Activated naive CD8-positive, alpha-beta T cell treated with anti-CD3 and anti-CD28 coated beads for 36 hours (primary cell): ENCODE measurements around the gene ANKRD33B. TPM values are rescaled to one million over a fixed set of nuclear protein-coding genes. Genes with fewer than 3 reads are reported as not detected.
"Not testable (repeated sequence)": the region's sequence is repeated elsewhere in the genome, so short reads cannot be mapped to it uniquely, and the experiment has no call there.

Source experiments
- DNase-seq: peaks from one replicate; pipeline ENCODE4 v3.0.0; 2021
- H3K27ac Mint-ChIP-seq: one replicate; pipeline ENCODE4 v1.8.0; 2022; ENCODE audit warnings: mild to moderate bottlenecking, moderate library complexity, mixed read lengths
- H3K27me3 Mint-ChIP-seq: one replicate; pipeline ENCODE4 v1.8.0; 2022; ENCODE audit warnings: mild to moderate bottlenecking, mixed read lengths
- H3K36me3 Mint-ChIP-seq: one replicate; pipeline ENCODE4 v1.8.0; 2021; ENCODE audit warnings: mild to moderate bottlenecking, mixed read lengths
- H3K4me1 Mint-ChIP-seq: one replicate; pipeline ENCODE4 v1.8.0; 2021; ENCODE audit warnings: mixed read lengths
- H3K4me3 Mint-ChIP-seq: one replicate; pipeline ENCODE4 v1.8.0; 2022; ENCODE audit warnings: mild to moderate bottlenecking, moderate library complexity, mixed read lengths
- H3K9me3 Mint-ChIP-seq: one replicate; pipeline ENCODE4 v1.8.0; 2022; ENCODE audit warnings: mixed read lengths
- total RNA-seq, 2 experiments: library from RNA; stranded (reverse); gene quantifications; one replicate each; pipeline ENCODE4 v1.2.3, GENCODE V29; 2021

Gene ANKRD33B
- total RNA-seq, 2 experiments from 2014 or later, result 9.8 to 10.2 TPM

DNA sequence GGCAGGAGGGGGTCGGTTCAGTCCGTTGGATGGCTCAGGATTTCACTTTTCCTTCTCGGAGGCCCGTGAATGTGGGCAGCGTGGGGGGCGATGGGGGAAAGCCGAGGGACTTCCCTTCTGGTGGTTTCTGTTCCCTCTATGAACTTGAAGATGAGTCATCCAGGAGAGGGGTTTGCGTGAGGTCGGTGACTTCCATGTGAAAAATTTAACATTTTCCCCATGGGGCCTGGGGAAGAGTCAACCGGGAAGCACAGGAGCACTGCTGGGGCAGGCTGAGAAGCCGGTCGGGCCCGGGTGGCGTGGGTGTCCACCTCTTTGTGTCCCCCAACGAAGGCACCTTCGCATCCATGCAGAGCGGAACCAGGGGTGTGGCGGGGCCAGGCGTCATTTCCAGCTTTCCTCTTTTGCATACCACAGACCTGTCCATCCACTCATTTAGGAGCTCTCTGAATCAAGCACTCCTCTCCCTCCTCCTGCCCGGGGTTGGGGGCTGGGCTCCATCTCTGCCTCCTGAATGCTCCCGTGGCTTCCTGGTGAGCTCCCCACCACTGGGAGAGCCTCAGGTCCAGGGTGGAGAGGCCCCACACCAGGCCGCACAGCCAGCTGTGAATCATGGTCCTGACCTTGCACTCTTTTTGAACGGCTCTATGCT, 68.4 kb downstream of the ANKRD33B start:
- Mint-ChIP-seq H3K4me3 (peak overlapping the region; percentile 19), H3K36me3 (peaks cover 22% of the 10 kb centered on the region), H3K9me3 (peaks cover 9% of the 10 kb centered on the region), H3K27me3 (peaks cover 11% of the 10 kb centered on the region), H3K27ac (peak overlapping the region; percentile 89), H3K4me1 (peaks cover 78% of the 10 kb centered on the region)
- peak; percentile 60 for DNase-seq

- Mint-ChIP-seq H3K4me1 (peaks cover 69% of the 10 kb centered on the region), H3K9me3 (peaks cover 10% of the 10 kb centered on the region), H3K4me3 (peak overlapping the region; percentile 51), H3K27ac (peak overlapping the region; percentile 97), H3K36me3 (peaks cover 29% of the 10 kb centered on the region), H3K27me3 (peaks cover 11% of the 10 kb centered on the region)
- peak; percentile 56 for DNase-seq
Measured at GRCh38 chr5:10633271-10634049, 69.6 kb downstream of the ANKRD33B start.

DNA sequence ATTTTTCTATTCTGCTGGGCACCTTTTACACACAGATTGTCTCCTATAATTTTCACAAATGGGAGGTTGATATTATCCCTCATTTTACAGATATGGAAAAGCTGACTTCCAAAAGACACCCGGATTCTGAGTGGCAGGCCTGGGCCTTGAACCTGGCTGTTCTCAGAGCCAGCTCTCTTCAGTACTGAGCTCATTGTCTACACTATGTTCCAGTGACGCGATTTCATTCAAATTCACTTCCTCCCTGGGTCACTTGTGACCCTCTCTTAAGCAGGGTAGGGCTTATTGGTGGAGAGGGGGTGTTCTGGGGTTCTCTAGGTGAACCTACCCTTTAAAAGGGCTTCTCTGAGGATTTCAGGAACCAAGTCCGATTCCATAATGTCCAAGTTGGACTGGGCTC, 70.2 kb downstream of the ANKRD33B start:
- DNase-seq, result no peak
- H3K36me3 Mint-ChIP-seq, result peaks cover 32% of the 10 kb centered on the region
- peaks cover 14% of the 10 kb centered on the region for H3K9me3 Mint-ChIP-seq
- peak overlapping the region; percentile 51 for H3K4me3 Mint-ChIP-seq
- H3K27ac Mint-ChIP-seq, result peak overlapping the region; percentile 97
- H3K4me1 Mint-ChIP-seq, result peaks cover 69% of the 10 kb centered on the region
- peaks cover 8% of the 10 kb centered on the region for H3K27me3 Mint-ChIP-seq

DNA sequence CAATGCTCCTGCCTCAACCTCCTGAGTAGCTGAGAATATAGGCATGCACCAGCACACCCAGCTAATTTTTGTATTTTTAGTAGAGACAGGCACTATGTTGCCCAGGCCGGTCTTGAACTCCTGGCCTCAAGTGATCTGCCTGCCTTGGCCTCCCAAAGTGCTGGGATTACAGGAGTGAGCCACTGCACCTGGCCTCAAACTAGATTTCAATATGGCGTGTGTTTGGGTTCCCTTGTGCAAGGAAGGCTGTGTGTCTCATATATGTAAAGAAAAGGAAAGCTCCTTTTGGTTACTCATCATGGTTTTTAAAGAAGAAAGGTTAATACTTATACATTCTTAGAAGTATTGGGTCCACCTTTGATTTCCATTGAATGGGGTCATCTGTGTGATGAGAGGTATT, 70.7 kb downstream of the ANKRD33B start:
- no peak for DNase-seq

DNA sequence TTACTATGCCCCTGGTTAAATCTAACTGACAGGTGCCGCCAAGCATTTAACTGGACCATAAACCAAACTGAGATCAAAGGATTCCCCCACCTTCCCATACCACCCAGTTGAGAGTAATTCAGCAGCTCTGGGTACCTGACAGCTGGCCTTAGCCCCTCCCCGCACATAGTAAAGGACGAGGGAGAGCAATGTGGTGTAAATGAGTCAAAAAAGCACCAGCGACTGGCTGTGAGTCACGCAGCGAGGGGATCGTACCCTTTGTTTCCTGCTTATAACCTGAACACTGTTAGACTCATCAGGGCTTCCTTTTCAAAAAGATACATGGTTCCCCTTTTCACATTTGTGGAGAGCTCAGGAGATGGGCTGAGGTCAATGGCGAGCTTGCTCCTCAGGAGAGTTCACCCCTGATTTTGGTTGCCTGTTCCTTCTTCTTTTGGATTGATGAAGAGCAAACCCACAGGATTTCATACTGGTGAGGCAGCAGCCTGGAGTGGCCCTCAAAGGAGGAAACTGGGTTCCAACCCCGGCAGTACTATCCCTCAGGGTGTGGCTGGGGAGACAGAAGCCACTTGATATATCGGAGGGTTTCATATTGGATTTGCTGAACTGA, 71.5 kb downstream of the ANKRD33B start:
- Mint-ChIP-seq H3K9me3 (peaks cover 18% of the 10 kb centered on the region), H3K27ac (peak overlapping the region; percentile 97), H3K4me3 (peak overlapping the region; percentile 64), H3K4me1 (peaks cover 60% of the 10 kb centered on the region), H3K27me3 (no peaks in the 10 kb centered on the region), H3K36me3 (peaks cover 29% of the 10 kb centered on the region)
- peak; percentile 81 for DNase-seq

More for the DNA sequence above, 70.7 kb downstream of the ANKRD33B start:
- peaks cover 3% of the 10 kb centered on the region for H3K27me3 Mint-ChIP-seq
- H3K4me3 Mint-ChIP-seq, result no peak overlapping the region
- H3K9me3 Mint-ChIP-seq, result peaks cover 14% of the 10 kb centered on the region
- H3K4me1 Mint-ChIP-seq, result peaks cover 67% of the 10 kb centered on the region
- H3K27ac Mint-ChIP-seq, result peak overlapping the region; percentile 97
- peaks cover 31% of the 10 kb centered on the region for H3K36me3 Mint-ChIP-seq

DNA sequence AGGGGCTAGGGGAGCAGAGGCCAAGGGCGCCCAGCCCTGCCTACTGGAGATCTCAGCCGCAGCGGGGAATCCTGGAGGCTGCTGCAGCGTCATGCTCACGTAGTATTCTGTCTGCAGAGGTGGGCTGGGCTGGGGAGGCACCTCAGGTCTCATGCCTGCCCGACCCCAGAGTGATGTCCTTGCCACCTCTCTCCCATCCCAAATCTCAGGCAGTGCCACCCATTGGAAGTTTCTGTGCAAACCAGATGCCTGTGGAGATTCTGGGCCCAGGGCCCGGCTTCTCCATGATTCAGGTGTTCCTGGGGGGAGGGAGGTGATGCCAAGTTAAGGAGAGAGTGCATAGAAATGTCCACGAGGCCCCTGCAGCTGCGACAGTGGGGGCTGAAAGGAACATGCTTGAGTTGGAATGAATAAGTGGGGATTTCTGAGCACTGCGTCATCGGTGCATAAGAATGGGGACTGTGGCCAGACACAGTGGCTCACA, 72.0 kb downstream of the ANKRD33B start:
- Mint-ChIP-seq H3K27me3 (no peaks in the 10 kb centered on the region), H3K4me3 (peak overlapping the region; percentile 64), H3K27ac (peak overlapping the region; percentile 97), H3K9me3 (peaks cover 18% of the 10 kb centered on the region), H3K36me3 (peaks cover 32% of the 10 kb centered on the region), H3K4me1 (peaks cover 55% of the 10 kb centered on the region)
- no peak for DNase-seq

- peaks cover 34% of the 10 kb centered on the region for H3K36me3 Mint-ChIP-seq
- H3K9me3 Mint-ChIP-seq, result peaks cover 18% of the 10 kb centered on the region
- no peak for DNase-seq
- peaks cover 49% of the 10 kb centered on the region for H3K4me1 Mint-ChIP-seq
- no peaks in the 10 kb centered on the region for H3K27me3 Mint-ChIP-seq
- H3K4me3 Mint-ChIP-seq, result no peak overlapping the region
- peak overlapping the region; percentile 97 for H3K27ac Mint-ChIP-seq
Measured at GRCh38 chr5:10636363-10637142, 72.7 kb downstream of the ANKRD33B start.

DNA sequence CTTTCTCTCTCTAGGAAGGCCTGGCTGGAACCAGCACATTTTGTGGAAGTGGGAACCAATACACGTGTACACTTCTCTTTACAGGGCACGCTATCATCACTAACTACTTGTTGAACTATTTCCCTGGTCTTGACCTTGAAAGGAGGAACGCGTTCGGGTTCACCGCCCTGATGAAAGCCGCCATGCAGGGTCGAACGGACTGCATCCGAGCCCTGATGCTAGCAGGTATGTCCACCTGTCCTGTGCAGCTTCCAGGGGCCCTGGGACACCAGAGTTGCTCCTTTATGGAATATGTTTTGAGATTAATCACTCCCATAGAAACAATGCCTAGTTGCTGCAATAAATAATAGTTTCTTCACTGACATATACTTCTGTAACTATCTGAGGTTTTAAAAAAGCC, 74.1 kb downstream of the ANKRD33B start:
- DNase-seq, result no peak
- peaks cover 39% of the 10 kb centered on the region for H3K4me1 Mint-ChIP-seq
- H3K27ac Mint-ChIP-seq, result no peak overlapping the region
- H3K9me3 Mint-ChIP-seq, result peaks cover 11% of the 10 kb centered on the region
- H3K36me3 Mint-ChIP-seq, result peaks cover 32% of the 10 kb centered on the region
- no peak overlapping the region for H3K4me3 Mint-ChIP-seq
- H3K27me3 Mint-ChIP-seq, result peaks cover 3% of the 10 kb centered on the region

- Mint-ChIP-seq H3K4me1 (peaks cover 33% of the 10 kb centered on the region), H3K36me3 (peaks cover 27% of the 10 kb centered on the region)
- H3K9me3 Mint-ChIP-seq, DNase-seq, H3K27me3 Mint-ChIP-seq, H3K4me3 Mint-ChIP-seq, H3K27ac Mint-ChIP-seq: not testable (repeated sequence)
Measured at GRCh38 chr5:10638723-10639122, 74.9 kb downstream of the ANKRD33B start.

- H3K9me3 Mint-ChIP-seq, result peaks cover 9% of the 10 kb centered on the region
- no peak overlapping the region for H3K4me3 Mint-ChIP-seq
- DNase-seq, result no peak
- H3K27me3 Mint-ChIP-seq, result peaks cover 17% of the 10 kb centered on the region
- H3K36me3 Mint-ChIP-seq, result peaks cover 22% of the 10 kb centered on the region
- H3K27ac Mint-ChIP-seq, result no peak overlapping the region
- H3K4me1 Mint-ChIP-seq, result peaks cover 31% of the 10 kb centered on the region
Measured at GRCh38 chr5:10639846-10640368, 76.0 kb downstream of the ANKRD33B start.

- Mint-ChIP-seq H3K27ac (no peak overlapping the region), H3K9me3 (peaks cover 9% of the 10 kb centered on the region), H3K27me3 (peaks cover 26% of the 10 kb centered on the region), H3K4me3 (no peak overlapping the region), H3K36me3 (peaks cover 20% of the 10 kb centered on the region), H3K4me1 (peaks cover 17% of the 10 kb centered on the region)
- no peak for DNase-seq
Measured at GRCh38 chr5:10642367-10642766, 78.5 kb downstream of the ANKRD33B start.

GRCh38 chr5:10644192-10644591, 80.3 kb downstream of the ANKRD33B start:
- Mint-ChIP-seq H3K9me3 (peaks cover 4% of the 10 kb centered on the region), H3K4me1 (peaks cover 17% of the 10 kb centered on the region), H3K36me3 (peaks cover 10% of the 10 kb centered on the region), H3K27me3 (peaks cover 27% of the 10 kb centered on the region), H3K27ac (no peak overlapping the region), H3K4me3 (no peak overlapping the region)
- no peak for DNase-seq

- Mint-ChIP-seq H3K4me3 (no peak overlapping the region), H3K27me3 (peaks cover 27% of the 10 kb centered on the region), H3K9me3 (peaks cover 1% of the 10 kb centered on the region), H3K36me3 (peaks cover 7% of the 10 kb centered on the region), H3K4me1 (peaks cover 17% of the 10 kb centered on the region), H3K27ac (peak overlapping the region; percentile 29)
- no peak for DNase-seq
Measured at GRCh38 chr5:10645146-10645545, 81.3 kb downstream of the ANKRD33B start.

GRCh38 chr5:10645671-10646070, 81.8 kb downstream of the ANKRD33B start:
- Mint-ChIP-seq H3K27ac (peak overlapping the region; percentile 29), H3K9me3 (no peaks in the 10 kb centered on the region), H3K36me3 (peaks cover 5% of the 10 kb centered on the region), H3K4me3 (no peak overlapping the region), H3K27me3 (peaks cover 27% of the 10 kb centered on the region), H3K4me1 (peaks cover 17% of the 10 kb centered on the region)
- no peak for DNase-seq
